Suppressor macrophage treated with lipopolysaccharide for 4 hours (primary cell): ENCODE results near the gene ARID1A.
A peak's percentile ranks its signal among the peaks of the same experiment; 100 is the strongest.

Source experiments
- DNase-seq: peaks from one replicate; pipeline ENCODE4 v3.0.0-alpha.2; 2020

Gene ARID1A

DNA sequence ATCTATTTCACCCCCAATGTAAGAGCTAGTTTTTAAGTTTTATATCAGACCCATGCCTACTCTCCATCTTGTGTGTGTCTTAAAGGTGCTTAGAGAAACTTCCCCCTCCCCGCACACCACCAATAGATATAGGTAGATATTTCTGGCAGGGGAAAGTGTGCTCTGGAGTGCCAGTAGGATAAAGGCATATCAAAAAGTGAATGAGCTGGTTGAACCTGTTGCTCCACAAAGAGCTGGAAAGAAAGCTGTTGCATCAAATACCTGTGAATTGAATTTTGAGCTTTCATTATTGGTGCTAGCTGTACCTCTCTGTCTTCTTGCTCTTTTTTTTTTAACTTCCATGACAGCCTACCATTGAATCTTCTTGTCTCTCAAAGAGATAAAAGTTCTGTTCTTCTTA lies 32.8 kb downstream of the ARID1A start:
- no peak for DNase-seq

DNA sequence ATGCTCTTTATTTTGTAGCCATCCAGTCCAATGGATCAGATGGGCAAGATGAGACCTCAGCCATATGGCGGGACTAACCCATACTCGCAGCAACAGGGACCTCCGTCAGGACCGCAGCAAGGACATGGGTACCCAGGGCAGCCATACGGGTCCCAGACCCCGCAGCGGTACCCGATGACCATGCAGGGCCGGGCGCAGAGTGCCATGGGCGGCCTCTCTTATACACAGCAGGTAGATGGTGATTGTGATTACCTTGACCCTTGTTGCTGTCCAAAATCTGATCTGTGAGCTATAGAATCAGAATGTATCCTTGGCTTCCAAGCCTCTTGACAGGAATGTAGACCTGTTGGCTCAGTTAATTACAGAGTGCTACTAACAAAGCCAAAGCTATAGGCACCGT lies 33.8 kb downstream of the ARID1A start:
- no peak for DNase-seq

DNA sequence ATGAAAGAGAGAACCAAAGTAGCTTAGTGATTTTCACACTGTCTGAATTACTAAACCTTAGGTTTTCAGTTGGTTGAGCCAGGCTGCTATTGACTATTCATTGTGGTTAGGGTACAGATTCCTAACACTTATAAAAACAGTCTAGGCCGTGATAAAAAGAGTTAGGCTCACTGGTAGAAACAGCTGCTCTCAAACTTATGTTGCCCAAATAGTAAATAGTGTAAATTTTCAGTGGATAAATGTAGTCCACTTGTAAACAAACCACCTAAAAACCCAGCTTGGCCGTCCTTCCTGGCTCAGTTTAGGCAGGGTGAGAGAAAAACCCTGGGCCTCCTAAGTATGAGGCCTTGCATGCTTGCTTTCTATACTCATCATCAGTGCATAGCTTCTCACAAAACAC lies 34.9 kb downstream of the ARID1A start:
- no peak for DNase-seq

DNA sequence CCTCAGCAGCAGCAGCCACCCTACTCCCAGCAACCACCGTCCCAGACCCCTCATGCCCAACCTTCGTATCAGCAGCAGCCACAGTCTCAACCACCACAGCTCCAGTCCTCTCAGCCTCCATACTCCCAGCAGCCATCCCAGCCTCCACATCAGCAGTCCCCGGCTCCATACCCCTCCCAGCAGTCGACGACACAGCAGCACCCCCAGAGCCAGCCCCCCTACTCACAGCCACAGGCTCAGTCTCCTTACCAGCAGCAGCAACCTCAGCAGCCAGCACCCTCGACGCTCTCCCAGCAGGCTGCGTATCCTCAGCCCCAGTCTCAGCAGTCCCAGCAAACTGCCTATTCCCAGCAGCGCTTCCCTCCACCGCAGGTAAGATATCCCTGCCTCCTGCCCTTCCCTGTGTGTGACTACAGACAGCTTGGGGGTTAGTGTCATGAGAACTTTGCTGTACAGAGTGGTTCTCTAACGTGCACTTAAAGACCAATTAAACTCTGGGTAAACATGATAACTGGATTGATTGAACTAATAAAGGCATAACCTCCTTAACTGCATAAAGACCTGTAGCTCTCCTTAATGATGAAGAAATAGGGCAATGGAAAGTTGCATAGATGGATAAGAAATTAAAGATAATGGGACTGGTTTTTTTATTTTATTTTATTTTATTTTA lies 35.6 kb downstream of the ARID1A start:
- DNase-seq = no peak

DNA sequence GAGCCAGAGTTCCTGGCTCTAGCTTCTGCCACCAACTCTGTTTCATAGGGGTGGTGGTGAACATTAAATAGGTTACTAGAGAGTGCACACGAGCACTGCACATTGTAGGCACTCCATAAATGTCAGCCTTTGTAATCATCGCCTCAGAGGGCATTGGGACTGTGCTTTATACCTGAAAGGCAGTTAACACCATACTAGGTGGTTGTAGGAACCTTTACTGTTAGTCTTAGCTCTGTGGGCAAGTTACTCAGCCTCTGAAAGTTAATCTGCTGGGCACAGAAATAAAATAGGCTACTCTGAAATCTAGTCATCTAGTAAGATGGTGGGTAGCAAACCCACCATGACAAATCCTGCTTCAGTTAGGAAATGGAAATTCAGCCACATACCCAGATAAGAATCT lies 37.6 kb downstream of the ARID1A start:
- DNase-seq = no peak

DNA sequence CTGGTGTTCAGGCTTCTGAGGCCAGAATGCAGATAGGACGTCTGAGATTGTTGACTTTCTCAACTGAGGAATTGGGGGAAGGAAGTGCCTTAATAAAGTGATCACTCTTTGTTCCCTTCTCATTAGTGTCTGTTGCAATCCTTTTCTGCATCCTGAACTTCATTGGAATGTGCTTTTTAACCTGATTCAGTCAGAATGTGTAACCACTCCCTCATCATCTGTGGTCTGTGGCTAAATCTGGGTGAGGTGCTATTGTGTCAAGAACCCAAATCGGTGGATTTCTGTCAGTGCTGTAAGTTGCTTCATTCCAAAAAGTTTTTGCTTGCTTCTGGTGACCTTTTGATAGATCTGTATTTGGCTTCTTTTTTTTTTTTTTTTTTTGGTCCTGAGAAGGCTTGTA lies 38.2 kb downstream of the ARID1A start:
- DNase-seq = peak; percentile 63

DNA sequence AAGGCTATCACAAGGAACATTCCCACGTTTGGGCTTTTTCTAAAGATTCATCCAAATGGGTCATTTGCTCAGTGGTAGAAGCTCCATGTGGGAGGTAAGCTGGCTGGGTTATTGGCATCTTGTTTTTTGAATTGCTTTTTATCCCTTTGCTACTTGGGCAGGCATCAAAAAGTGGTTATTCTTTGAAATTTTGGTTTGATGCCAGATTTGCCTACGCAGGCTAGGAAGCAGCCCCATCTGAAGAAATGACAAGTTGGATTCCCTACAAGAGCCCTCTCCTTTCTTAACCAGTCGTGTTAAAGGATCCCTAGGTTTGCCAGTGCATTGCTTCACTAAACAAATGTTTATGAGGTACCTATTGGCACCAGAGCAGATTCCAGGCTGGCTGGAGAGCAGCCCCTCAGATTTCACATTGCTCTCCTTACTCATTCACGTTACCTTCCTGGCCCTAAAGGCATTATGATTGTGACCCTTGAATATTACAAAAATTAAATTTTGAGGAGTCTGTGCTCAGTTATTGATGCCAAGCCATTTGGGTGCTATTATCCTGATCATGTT lies 38.8 kb downstream of the ARID1A start:
- DNase-seq = no peak

DNA sequence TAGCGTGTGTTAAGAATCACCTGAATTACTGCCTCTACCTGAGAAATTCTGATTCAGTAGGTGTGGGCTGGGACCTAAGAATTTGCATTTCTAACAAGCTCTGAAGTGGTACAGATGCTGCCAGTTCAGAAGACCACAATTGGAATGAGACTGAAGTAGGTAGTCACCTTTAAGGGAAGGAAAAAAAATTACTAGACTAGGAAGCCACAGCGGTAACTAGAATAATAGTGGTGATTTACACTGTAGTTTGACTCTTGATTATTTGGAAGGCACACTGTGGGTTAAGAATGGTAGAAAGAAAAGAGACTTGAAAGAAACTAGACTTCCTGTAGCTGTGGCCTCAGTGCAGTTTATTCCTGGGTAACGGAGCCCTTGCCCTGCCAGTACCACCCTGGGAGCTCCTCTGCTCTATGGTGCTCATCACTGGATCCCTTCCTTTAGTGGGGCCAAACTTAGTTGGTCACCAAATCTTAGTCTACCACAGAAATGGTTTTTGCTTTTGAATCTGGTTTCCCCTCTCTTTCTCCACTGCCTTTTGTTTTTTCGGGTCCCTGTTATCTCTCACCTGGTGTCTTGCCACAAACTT lies 43.6 kb downstream of the ARID1A start:
- no peak for DNase-seq

DNA sequence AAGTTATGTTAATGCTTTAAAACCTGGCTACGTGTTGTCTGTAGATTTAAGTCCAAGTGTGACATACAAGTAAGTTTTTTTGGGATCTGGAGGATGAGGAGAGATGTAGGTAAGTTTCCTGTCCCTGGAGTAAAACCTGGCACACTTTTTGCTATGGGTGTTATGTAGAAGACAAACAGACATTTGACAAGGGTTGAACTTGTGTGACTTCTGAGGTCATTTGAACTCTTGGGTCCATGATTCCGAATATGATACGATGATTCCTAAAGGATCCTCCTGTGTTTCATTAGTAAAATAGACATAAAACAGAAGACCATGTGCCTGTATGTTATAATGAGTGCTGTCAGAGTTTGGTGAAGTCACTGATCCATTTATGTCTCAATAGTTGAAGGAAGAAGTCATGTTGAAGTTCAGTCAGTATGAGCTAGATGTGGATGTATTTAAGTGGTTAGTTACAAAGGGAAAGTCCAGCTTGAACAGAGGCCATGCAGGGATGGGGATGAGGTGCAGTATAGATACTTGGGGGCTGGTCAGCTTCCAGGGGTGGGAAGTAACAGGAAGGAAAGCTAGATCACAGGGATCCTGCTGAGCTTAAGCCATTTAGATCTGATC lies 44.3 kb downstream of the ARID1A start:
- peak; percentile 52 for DNase-seq

DNA sequence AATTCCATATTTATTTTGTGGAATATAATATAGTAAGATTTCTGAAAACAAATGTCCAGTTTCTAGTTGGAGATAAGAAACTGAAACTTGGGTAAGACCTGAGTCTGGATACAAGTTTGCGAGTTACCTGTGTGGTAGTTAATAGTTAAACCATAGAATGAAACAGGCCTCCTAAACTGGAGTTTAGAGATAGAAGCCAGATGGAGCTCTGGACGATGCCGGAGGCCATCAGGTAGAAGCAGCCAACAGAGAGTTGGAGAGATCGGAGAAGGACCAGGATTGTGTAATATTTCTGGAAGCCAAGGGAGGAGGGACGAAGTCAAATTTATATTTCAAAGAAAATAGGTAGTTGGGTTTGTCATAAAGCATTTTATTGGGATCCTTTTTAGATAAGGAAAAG lies 45.1 kb downstream of the ARID1A start:
- DNase-seq = no peak

DNA sequence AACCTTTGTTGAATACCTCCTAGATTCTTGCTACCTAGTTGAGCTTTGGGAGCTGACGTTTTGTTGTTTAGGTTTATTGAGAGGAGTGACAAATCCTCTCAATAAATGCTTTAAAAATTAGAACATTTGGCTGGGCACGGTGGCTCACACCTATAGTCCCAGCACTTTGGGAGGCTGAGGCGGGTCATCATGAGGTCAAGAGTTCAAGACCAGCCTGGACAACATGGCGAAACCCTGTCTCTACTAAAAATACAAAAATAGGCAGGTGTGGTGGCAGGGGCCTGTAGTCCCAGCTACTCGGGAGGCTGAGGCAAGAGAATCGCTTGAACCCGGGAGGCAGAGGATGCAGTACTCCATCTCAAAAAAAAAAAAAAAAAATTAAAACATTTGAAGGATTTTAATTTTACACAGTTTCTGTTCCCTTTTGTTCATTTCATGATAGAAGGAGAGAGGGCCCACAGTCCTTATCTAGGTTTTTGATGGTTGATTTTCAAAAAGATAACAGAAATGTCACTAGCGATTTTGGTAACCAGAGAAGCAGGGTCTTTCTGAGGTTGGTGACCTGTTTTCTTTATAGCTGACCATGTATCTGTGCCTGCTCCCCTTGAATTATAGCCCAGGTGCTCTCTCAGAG lies 47.7 kb downstream of the ARID1A start:
- DNase-seq = no peak

DNA sequence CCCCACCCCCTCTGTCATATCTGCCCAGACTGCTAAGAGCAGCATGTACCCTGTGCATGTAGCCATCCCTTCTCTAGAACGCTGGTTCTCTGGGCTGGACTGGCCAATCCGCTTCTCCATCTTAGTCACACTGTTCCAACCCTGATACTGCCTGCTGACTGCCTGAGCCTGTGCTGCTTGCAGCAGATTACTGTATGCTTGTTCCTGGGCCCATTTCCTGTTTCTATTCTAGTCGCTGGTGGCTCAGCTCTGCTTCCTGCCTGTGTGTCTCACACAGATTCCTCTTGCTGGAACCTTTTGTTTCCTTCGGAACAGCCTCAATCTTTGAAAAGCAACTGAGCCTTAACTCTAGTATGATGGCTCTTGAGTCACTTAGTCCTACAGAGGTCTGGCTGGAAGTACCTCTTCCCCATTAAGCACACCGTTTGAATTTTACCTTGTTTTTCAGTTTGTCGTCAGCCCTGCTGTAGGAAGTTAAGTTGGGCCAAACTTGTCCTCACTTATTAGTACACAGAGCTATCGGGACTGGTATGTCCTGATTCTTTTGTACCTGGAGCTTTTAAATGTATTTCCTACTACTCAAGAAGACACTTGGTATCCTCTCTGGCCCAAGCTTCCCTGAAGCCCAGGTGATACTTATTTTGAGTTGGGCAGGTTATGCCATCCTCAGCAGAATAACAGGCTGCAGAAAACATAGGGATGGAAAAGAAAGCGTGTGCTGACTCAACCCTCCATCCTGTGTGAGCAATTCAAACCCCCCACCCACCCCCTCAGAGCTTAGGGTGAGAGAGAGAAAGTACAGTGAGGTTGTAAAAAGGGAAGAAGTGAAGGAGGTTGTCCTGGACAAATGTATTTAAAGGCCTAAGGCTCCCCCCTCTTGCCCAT lies 48.5 kb downstream of the ARID1A start:
- peak; percentile 95 for DNase-seq

DNA sequence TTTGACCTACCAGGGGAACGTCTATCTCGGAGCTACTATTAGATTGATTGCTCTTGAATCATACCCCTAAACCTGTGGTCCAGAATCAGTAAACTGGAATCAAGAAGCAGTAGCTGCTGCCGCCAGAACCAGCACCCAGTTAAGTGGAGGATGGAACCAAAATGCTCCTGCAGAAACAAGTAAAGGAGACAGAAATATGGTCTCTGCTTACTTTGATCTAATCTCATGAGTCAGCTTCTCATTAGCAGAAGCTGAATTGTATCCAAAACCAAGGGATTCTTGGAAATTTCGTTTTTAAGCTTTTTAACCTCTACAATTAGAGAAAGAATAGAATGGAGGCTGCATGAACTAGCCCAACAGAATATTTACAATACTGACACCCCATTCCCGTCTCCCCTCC lies 49.4 kb downstream of the ARID1A start:
- DNase-seq = no peak

DNA sequence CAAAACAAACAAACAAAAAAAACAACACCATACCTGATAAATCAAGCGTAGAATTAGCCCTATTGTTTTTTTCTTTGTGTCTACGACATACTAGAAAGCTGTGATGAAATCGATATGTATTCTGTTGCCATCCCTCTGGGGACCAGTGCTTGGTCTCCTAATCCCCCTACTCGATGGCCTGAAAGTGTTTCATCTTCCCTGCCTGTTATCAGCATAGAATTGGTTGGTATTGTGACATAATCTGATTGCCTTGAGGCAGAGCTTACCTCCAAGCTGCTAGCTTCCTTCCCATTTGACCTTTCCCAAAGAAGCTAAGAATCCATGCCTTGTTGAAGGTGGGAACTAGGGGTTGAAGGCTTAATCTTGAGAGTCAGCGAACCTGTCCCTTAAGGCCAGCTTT lies 51.2 kb downstream of the ARID1A start:
- no peak for DNase-seq

DNA sequence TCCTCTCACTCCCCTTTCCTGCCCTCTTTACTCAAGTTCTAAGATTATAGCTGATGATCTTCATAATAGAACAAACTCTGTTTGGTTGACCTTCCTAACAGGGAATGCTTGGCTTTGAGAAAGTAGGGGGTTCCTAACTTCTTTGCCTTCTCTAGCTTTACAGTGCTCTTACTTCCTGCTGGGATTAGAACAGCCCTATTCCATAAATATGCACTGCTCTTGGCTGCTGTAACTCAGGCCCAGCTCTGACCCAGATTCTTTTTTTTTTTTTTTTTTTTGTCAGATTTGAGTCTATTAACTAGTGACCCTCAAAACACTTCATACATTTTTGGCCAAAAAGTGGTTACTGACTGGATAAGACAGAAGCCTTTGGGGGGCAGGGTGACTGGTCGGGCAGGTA lies 52.5 kb downstream of the ARID1A start:
- no peak for DNase-seq

DNA sequence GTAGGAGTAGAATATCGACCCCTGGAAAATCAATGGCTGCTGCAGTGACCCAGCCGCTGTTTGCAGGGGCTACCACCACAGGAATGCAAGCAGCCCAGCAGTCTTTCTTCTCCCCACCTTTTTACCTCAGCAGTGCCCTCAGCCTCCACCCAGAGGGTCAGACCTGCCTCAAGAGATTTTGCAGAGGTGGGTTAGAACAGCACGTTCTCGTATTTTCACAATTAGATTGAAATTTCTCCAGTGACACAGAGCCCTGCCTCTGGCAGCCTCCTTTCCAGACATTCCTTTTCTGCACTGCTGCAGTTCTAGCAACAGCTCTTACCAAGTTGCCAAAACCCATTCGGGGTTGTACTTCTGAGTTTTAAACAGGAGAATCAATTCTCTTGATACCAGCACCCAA lies 53.6 kb downstream of the ARID1A start:
- no peak for DNase-seq

DNA sequence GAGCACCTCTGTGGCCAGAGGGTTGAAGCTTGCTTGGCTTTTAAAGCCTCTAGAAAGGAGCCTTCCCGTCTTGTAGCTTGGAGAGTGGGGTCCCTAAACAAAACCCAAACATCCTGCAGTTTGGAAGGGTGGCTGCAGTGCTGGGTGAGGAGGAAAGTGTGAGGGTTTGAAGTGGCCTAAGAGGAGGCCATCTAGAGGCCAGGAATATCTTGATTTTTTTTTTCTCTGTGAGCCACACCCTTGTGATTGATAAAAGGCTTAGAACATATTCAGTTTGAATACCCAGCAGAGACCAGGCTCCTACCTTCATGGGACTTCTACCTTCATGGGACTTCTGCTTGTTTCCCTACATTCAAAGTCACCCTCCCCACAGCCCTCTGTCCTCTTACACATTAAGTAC lies 54.6 kb downstream of the ARID1A start:
- no peak for DNase-seq

DNA sequence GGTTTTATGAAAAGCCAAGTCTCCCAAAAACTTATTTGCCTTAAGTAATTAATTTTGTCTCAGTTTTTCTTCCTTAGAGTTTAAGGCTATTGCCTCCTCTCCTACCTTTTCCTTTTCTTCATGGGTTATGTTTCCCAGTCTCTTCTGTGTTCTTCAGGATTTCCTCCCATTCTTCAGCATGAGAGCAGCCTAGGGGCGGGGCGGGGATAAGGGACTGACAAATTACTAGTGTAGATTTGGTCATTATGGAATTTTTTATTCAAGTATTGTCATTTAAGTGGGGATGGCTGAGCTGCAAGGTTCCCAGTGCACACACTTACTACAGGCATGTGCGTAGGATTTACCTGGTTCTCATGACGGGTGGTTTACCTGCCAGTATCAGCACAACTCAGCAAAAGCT lies 56.7 kb downstream of the ARID1A start:
- DNase-seq = no peak

DNA sequence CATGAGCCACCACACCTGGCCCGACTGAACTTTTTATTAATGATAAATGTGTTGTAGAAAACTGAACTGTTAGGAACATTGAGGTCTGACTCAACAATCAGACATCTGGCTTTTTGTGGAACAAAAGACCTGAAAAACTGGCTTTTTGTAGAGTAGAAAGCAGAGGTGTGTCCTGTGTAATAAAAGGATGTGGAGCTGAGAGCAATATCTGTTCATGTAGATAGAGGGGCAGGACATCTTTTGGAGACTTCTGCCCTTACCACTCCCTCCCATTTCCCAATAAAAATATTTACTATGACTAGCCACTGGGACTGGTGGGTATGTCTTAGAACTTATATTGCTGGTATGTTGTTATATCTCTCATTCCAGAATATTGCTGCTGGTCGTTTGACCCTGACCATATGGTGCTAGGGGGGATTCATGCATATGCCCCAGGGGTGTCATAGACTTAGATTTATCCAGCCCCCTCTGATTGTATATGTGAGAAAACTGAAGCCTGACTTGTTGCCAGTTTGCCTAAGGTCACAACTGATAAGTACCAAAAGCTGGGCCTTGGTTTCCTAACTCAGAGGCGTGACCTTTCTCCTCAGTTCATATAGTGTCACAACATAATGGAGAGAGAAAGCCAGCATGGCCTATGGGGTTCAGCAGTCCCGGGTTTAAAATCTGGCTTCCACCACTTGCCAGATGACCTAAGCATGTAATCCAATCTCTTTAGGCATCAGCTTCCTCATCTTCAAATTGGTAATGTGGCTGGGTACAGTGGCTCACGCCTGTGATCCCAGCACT lies 58.5 kb downstream of the ARID1A start:
- DNase-seq = no peak

DNA sequence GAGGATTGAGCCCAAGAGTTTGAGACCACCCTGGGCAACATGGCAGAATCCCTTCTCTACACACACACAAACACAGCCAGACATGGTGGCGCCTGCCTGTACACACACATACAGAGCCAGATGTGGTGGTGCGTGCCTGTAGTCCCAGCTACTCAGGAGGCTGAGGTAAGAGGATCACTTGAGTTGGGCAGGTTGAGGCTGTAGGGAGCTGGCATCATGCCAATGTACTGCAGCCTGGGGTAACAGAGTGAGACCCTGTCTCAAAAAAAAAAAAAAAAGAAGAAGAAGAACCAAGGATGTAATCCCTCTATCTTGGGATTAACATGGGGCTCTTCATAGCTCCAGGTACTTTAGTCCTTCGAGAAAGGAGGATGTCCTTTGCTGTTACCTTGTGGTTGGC lies 62.5 kb downstream of the ARID1A start:
- DNase-seq = no peak

DNA sequence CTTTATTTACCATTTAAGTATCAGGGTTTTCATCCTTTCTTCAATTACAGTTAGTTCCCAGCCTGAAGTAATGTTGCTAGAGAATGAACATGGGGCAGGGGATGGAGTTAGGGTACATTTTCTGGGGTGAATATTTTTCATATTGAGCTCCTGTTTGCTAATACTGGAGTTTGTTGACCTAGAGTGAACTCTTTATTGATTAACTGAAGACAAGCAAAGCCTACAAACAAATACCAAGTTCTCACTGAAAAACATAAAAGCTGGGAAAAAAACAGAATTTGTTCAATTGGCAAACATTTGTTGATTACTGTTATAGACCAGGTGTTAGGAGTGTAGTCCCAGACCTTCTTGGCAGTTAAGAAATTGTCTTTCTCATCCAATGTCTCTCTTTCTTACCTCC lies 63.7 kb downstream of the ARID1A start:
- no peak for DNase-seq

DNA sequence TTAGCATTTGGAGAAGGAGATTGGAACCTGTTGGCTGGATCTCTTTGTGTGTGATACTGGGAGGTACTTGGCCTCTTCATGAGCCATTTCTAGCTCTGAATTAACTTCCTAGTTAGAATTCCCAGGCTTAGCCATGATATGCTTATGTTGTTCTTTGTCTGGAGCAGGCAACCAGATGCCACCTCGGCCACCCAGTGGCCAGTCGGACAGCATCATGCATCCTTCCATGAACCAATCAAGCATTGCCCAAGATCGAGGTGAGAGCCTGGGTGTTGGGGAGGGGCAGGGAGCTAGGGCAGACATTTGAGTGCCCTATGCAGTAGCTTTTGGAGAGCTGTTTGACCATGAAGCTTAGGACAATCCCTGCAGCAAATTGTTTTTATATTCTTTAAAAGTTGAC lies 65.4 kb downstream of the ARID1A start:
- no peak for DNase-seq
